H1 (cell line): Measurements from ENCODE around the gene MLPH. TPM values are rescaled to one million over a fixed set of nuclear protein-coding genes. Genes with fewer than 3 reads are reported as not detected.

Experiments used
- CTCF ChIA-PET: fragments of 300-600 bp; sonication (Branson Sonifier 250); formaldehyde crosslinking; loops from one replicate; lab custom pipeline; 2021; ENCODE audit not compliant: partially characterized antibody; lab: Charles Lee
- POLR2A ChIA-PET: fragments of 300-600 bp; sonication (Branson Sonifier 250); formaldehyde crosslinking; loops from one replicate; lab custom pipeline; 2021; ENCODE audit warnings: inconsistent platforms; ENCODE audit not compliant: partially characterized antibody; lab: Charles Lee
- DNase-seq, 2 experiments: peaks; one replicate each; pipeline versions ENCODE4 v3.0.0 to v3.0.0-alpha.2; 2010 to 2022; ENCODE audit warnings: low spot score in 2 of 2, low read depth in 1 of 2, mixed read lengths in 1 of 2
- FAIRE-seq: peaks from 2 replicates; lab custom pipeline; 2011; peaks lifted over from hg19 to GRCh38; lab: Jason Lieb, UNC
- H2AFZ ChIP-seq: 2 replicates; pipeline ENCODE4 v1.8.1; 2012; ENCODE audit warnings: low read length, inconsistent platforms
- H2AK5ac ChIP-seq: 2 replicates; pipeline ENCODE4 v1.6.1; 2013; ENCODE audit warnings: low read depth, low read length
- H2BK120ac ChIP-seq: replicated peaks from 2 replicates; pipeline ENCODE3; 2013; ENCODE audit warnings: low read depth, low read length, inconsistent platforms
- H2BK12ac ChIP-seq: 2 replicates; pipeline ENCODE4 v1.6.1; 2013; ENCODE audit warnings: low read depth, low read length
- H2BK15ac ChIP-seq: 2 replicates; pipeline ENCODE4 v1.6.1; 2013; ENCODE audit warnings: low read length
- H2BK20ac ChIP-seq: 2 replicates; pipeline ENCODE4 v1.6.1; 2013; ENCODE audit warnings: low read length
- H2BK5ac ChIP-seq: 2 replicates; pipeline ENCODE4 v1.6.1; 2013; ENCODE audit warnings: low read depth, low read length
- H3K14ac ChIP-seq: 2 replicates; pipeline ENCODE4 v1.6.1; 2013; ENCODE audit warnings: inconsistent platforms; ENCODE audit not compliant: insufficient read length
- H3K18ac ChIP-seq: 2 replicates; pipeline ENCODE4 v1.6.1; 2013; ENCODE audit warnings: low read length; ENCODE audit errors: extremely low read depth
- H3K23ac ChIP-seq: 2 replicates; pipeline ENCODE4 v1.6.1; 2013; ENCODE audit warnings: inconsistent platforms; ENCODE audit not compliant: insufficient read length
- H3K23me2 ChIP-seq: 2 replicates; pipeline ENCODE4 v1.6.1; 2013; ENCODE audit warnings: low read depth, low read length
- H3K27ac ChIP-seq: 2 replicates; pipeline ENCODE4 v1.6.1; 2011; ENCODE audit warnings: low read depth, low read length, inconsistent platforms
- H3K27me3 ChIP-seq, 4 experiments: replicated peaks in 1 of 4; 1 replicate in 1 of 4; 2 replicates in 3 of 4; pipeline versions ENCODE4 v1.6.1 to v1.8.1; 2011 to 2013; ENCODE audit warnings: low read length in 3 of 4, mild to moderate bottlenecking in 3 of 4, inconsistent platforms in 2 of 4, mixed read lengths in 2 of 4, moderate library complexity in 1 of 4; ENCODE audit not compliant: control insufficient read depth in 3 of 4, insufficient read depth in 3 of 4; ENCODE audit errors: extremely low read depth in 1 of 4
- H3K36me3 ChIP-seq, 4 experiments: 2 replicates each; pipeline versions ENCODE4 v1.6.1 to v1.8.1; 2011 to 2013; ENCODE audit warnings: mild to moderate bottlenecking in 4 of 4, low read length in 3 of 4, moderate library complexity in 2 of 4, control low read depth in 1 of 4, inconsistent platforms in 1 of 4; ENCODE audit not compliant: insufficient read depth in 4 of 4, control insufficient read depth in 2 of 4
- H3K4ac ChIP-seq: replicated peaks from 2 replicates; pipeline ENCODE3; 2013; ENCODE audit warnings: low read length, low read depth, mixed read lengths, inconsistent platforms; ENCODE audit not compliant: insufficient read length
- H3K4me1 ChIP-seq, 4 experiments: replicated peaks in 1 of 4; 1 replicate in 1 of 4; 2 replicates in 3 of 4; pipeline versions ENCODE4 v1.6.1 to v1.8.1; 2011 to 2013; ENCODE audit warnings: low read length in 3 of 4, inconsistent platforms in 2 of 4, mixed read lengths in 1 of 4; ENCODE audit not compliant: insufficient read depth in 4 of 4, control insufficient read depth in 3 of 4
- H3K4me2 ChIP-seq, 2 experiments: 2 replicates each; pipeline versions ENCODE4 v1.6.1 to v1.8.1; 2011 to 2013; ENCODE audit warnings: low read depth in 2 of 2, low read length in 2 of 2, control low read depth in 1 of 2, inconsistent platforms in 1 of 2, mild to moderate bottlenecking in 1 of 2; ENCODE audit not compliant: insufficient read depth in 1 of 2
- H3K4me3 ChIP-seq, 4 experiments: fragments of 200-600, 300-600 bp in 1 of 4; sonication (generic), shearing (Covaris generic), sonication (Bioruptor Twin) in 1 of 4; 2 replicates each; pipeline versions ENCODE4 v1.5.1 to v1.8.1; 2011 to 2016; ENCODE audit warnings: low read length in 4 of 4, low read depth in 3 of 4, control low read depth in 2 of 4, inconsistent platforms in 2 of 4, mild to moderate bottlenecking in 2 of 4, mixed read lengths in 1 of 4, moderate library complexity in 1 of 4; ENCODE audit not compliant: insufficient read depth in 2 of 4; ENCODE audit errors: extremely low read depth in 1 of 4
- H3K56ac ChIP-seq: replicated peaks from 2 replicates; pipeline ENCODE3; 2013; ENCODE audit warnings: low read depth, mild to moderate bottlenecking, mixed read lengths, low read length, inconsistent platforms; ENCODE audit not compliant: insufficient read length
- H3K79me1 ChIP-seq: 2 replicates; pipeline ENCODE4 v1.6.1; 2013; ENCODE audit warnings: low read depth, low read length, control low read depth
- H3K79me2 ChIP-seq, 2 experiments: 2 replicates each; pipeline versions ENCODE4 v1.6.1 to v1.8.1; 2012 to 2013; ENCODE audit warnings: low read length in 2 of 2, mild to moderate bottlenecking in 2 of 2, inconsistent platforms in 1 of 2; ENCODE audit not compliant: insufficient read depth in 2 of 2, control insufficient read depth in 1 of 2
- H3K9ac ChIP-seq, 4 experiments: replicated peaks in 1 of 4; 1 replicate in 1 of 4; 2 replicates in 3 of 4; pipeline versions ENCODE4 v1.6.1 to v1.8.1; 2011 to 2013; ENCODE audit warnings: low read depth in 3 of 4, low read length in 3 of 4, control low read depth in 2 of 4, mild to moderate bottlenecking in 2 of 4, moderate library complexity in 2 of 4, inconsistent platforms in 1 of 4; ENCODE audit errors: extremely low read depth in 1 of 4
- H3K9me3 ChIP-seq, 2 experiments: 2 replicates each; pipeline versions ENCODE4 v1.6.1 to v1.8.1; 2012 to 2013; ENCODE audit warnings: mild to moderate bottlenecking in 2 of 2, moderate library complexity in 2 of 2, control low read depth in 1 of 2, inconsistent platforms in 1 of 2, low read depth in 1 of 2, low read length in 1 of 2, mixed read lengths in 1 of 2; ENCODE audit not compliant: insufficient read depth in 2 of 2
- H4K20me1 ChIP-seq, 2 experiments: replicated peaks in 1 of 2; 2 replicates each; pipeline versions ENCODE3 to v1.8.1; 2011 to 2013; ENCODE audit warnings: inconsistent platforms in 2 of 2, low read length in 2 of 2, mild to moderate bottlenecking in 1 of 2; ENCODE audit not compliant: insufficient read depth in 2 of 2, control insufficient read depth in 1 of 2
- H4K5ac ChIP-seq: 2 replicates; pipeline ENCODE4 v1.6.1; 2013; ENCODE audit warnings: low read length, low read depth, mixed read lengths, inconsistent platforms; ENCODE audit not compliant: insufficient read length
- H4K8ac ChIP-seq: 2 replicates; pipeline ENCODE4 v1.8.0; 2013; ENCODE audit warnings: mild to moderate bottlenecking, moderate library complexity, low read length, inconsistent platforms; ENCODE audit not compliant: insufficient read depth; ENCODE audit errors: extremely low read depth
- H4K91ac ChIP-seq: replicated peaks from 2 replicates; pipeline ENCODE3; 2013; ENCODE audit warnings: low read length, mixed read lengths, inconsistent platforms; ENCODE audit not compliant: insufficient read length
- CREB1 ChIP-seq: IDR thresholded peaks from 2 replicates; pipeline ENCODE4 v1.6.1; 2012; ENCODE audit warnings: inconsistent platforms
- EP300 ChIP-seq, 2 experiments: IDR thresholded peaks; 1 replicate in 1 of 2; 2 replicates in 1 of 2; pipeline ENCODE4 v1.6.1; 2011 to 2012; ENCODE audit warnings: low read depth in 2 of 2, low read length in 2 of 2, mild to moderate bottlenecking in 2 of 2, borderline replicate concordance in 1 of 2, inconsistent platforms in 1 of 2, moderate library complexity in 1 of 2
- FOSL1 ChIP-seq: IDR thresholded peaks from 2 replicates; pipeline ENCODE4 v1.6.1; 2011; ENCODE audit warnings: mild to moderate bottlenecking, low read depth, low read length, moderate library complexity; ENCODE audit not compliant: insufficient read depth
- JUND ChIP-seq: IDR thresholded peaks from 2 replicates; pipeline ENCODE4 v1.6.1; 2011; ENCODE audit warnings: mild to moderate bottlenecking, improper control_type of control experiment, low read length
- KDM4A ChIP-seq: IDR thresholded peaks from one replicate; pipeline ENCODE4 v1.7.1; 2012; ENCODE audit warnings: low read depth, mild to moderate bottlenecking, moderate library complexity, low read length, inconsistent platforms; ENCODE audit not compliant: severe bottlenecking
- NRF1 ChIP-seq: IDR thresholded peaks from 2 replicates; pipeline ENCODE4 v1.6.1; 2011; ENCODE audit warnings: mild to moderate bottlenecking, low read depth, low read length, improper control_type of control experiment
- PHF8 ChIP-seq: fragments of 200-600 bp; sonication (generic); conservative IDR thresholded peaks from 2 replicates; pipeline ENCODE4 v1.7.1; 2012; ENCODE audit warnings: low read depth, mild to moderate bottlenecking, inconsistent platforms, low read length, moderate library complexity
- SP1 ChIP-seq: IDR thresholded peaks from 2 replicates; pipeline ENCODE4 v1.6.1; 2011; ENCODE audit warnings: low read depth, low read length
- SUZ12 ChIP-seq: fragments of 200-600 bp; sonication (generic); IDR thresholded peaks from 2 replicates; pipeline ENCODE4 v1.6.1; 2012; ENCODE audit warnings: mild to moderate bottlenecking, inconsistent platforms, low read length, moderate library complexity, mixed read lengths
- TBP ChIP-seq: IDR thresholded peaks from 2 replicates; pipeline ENCODE4 v1.6.1; 2011; ENCODE audit warnings: low read depth, low read length, improper control_type of control experiment
- TEAD4 ChIP-seq: IDR thresholded peaks from 2 replicates; pipeline ENCODE4 v1.6.1; 2012; ENCODE audit warnings: low read depth, low read length, inconsistent platforms, mixed read lengths
- ZNF274 ChIP-seq: IDR thresholded peaks from 2 replicates; pipeline ENCODE4 v1.7.0; 2012; ENCODE audit warnings: low read length, borderline replicate concordance; ENCODE audit errors: extremely low read depth
- WGBS, 2 experiments: shearing (Covaris generic) in 1 of 2; methylation state at CpG; one replicate each; pipeline versions ENCODE4 v1.1.6 to v1.1.7; 2013 to 2015; ENCODE audit warnings: low lambda C conversion rate in 2 of 2, mixed read lengths in 2 of 2, inconsistent platforms in 1 of 2, low coverage in 1 of 2, missing lambda C conversion rate in 1 of 2; ENCODE audit not compliant: insufficient replicate concordance in 2 of 2, insufficient coverage in 1 of 2, insufficient read length in 1 of 2; ENCODE audit errors: extremely low coverage in 1 of 2, missing lambda C conversion rate in 1 of 2; 5-methylcytosine and 5-hydroxymethylcytosine counted together
- polyA plus RNA-seq, 7 experiments: library from polyadenylated mRNA; depleted of rRNA in 3 of 7; stranded (reverse) in 5 of 7; unstranded in 2 of 7; fragments of >200 nt in 5 of 7; fragments of 200-250 nt in 2 of 7; gene quantifications; 1 replicate in 5 of 7; 2 replicates in 1 of 7; 4 replicates in 1 of 7; pipeline versions ENCODE4 v1.2.1 to v1.2.3, GENCODE V29; 2011 to 2013; ENCODE audit warnings: missing spikeins in 2 of 7, mixed read lengths in 2 of 7
- total RNA-seq: library from RNA; stranded (reverse); fragmentation: NEBNext Ultra II Directional; extraction: Animal tissue kit (Norgen Biotek cat#: 25700); gene quantifications from 2 replicates; pipeline ENCODE4 v1.2.1, GENCODE V29; 2021

Gene MLPH
- total and polyA plus RNA-seq, 2 of the 8 experiments (the other 6 are each of a cell fraction or from before 2014, with no cell fraction given), result 12.7 to 17.0 TPM

GRCh38 chr2:237556773-237557632, 70.0 kb downstream of the MLPH start:
- peaks cover 13 to 15% of the 10 kb centered on the region in 2 experiments; a peak in 3 of 4 replicates for H3K9me3 ChIP-seq
- peaks cover 0 to 27% (median 12%) of the 10 kb centered on the region in 4 experiments; a peak in 4 of 8 replicates for H3K36me3 ChIP-seq
- H3K14ac ChIP-seq, result no peak overlapping the region
- POLR2A ChIA-PET, result interaction anchor here (1.1 kb wide), 1 partner anchor 28 kb away, joined by 4 read pairs; no protein-coding TSS in a partner anchor
- no peaks in the 10 kb centered on the region for H3K23me2 ChIP-seq
- H4K5ac ChIP-seq, result no peak overlapping the region
- no peak overlapping the region for H2BK15ac ChIP-seq
- no peak overlapping the region for H3K18ac ChIP-seq
- DNase-seq (no peak), FAIRE-seq (no peak)
- 50 to 74% methylated on average over 2 to 11 of the region's 11 CpGs for WGBS, 2 experiments
- H3K23ac ChIP-seq, result no peak overlapping the region
- no peak overlapping the region for H2AK5ac ChIP-seq
- H3K79me1 ChIP-seq, result no peaks in the 10 kb centered on the region
- no peak overlapping the region for H2BK20ac ChIP-seq
- no peak overlapping the region for H2AFZ ChIP-seq
- no peaks in the 10 kb centered on the region for H3K4me1 ChIP-seq
- no peak overlapping the region for H3K4ac ChIP-seq
- no peaks in the 10 kb centered on the region; a peak in 1 of 7 replicates for H3K27me3 ChIP-seq
- H2BK120ac ChIP-seq, result no peak overlapping the region
- no peaks in the 10 kb centered on the region for H4K20me1 ChIP-seq
- H3K56ac ChIP-seq, result no peak overlapping the region
- H2BK5ac ChIP-seq, result no peak overlapping the region
- no peak overlapping the region for H3K4me2 ChIP-seq
- no peak overlapping the region for H2BK12ac ChIP-seq
- H3K79me2 ChIP-seq, result no peaks in the 10 kb centered on the region
- H3K27ac ChIP-seq, result no peak overlapping the region
- CTCF ChIA-PET, result interaction anchor here (0.8 to 5.6 kb wide), 4 partner anchors 8 to 44 kb away, joined by 3 to 25 read pairs (median 5); no protein-coding TSS in a partner anchor
- no peak overlapping the region for H4K8ac ChIP-seq
- H4K91ac ChIP-seq, result no peak overlapping the region
- no peak overlapping the region for H3K9ac ChIP-seq
- no peak overlapping the region for H3K4me3 ChIP-seq
- TF ChIP-seq SUZ12, result no peak
- no peak for TF ChIP-seq TBP
- TF ChIP-seq FOSL1, result no peak
- TF ChIP-seq TEAD4, result no peak
- no peak for TF ChIP-seq ZNF274
- TF ChIP-seq EP300 (IDR thresholded peaks at IDR 0.05; ENCODE audit: borderline replicate concordance in 1 of 2, low read depth in 2 of 2, low read length in 2 of 2), result no peak
- TF ChIP-seq SP1, result no peak
- TF ChIP-seq JUND, result no peak
- TF ChIP-seq KDM4A, result no peak
- no peak for TF ChIP-seq NRF1
- no peak for TF ChIP-seq PHF8
- no peak for TF ChIP-seq CREB1
